HL-60 (cell line): ENCODE measurements around the gene HOXD11.

Experiments used
- DNase-seq, 2 experiments: peaks; one replicate each; pipeline ENCODE4 v3.0.0-alpha.2; 2010 to 2020; ENCODE audit warnings: low read depth in 1 of 2, low spot score in 1 of 2
- H3K27ac ChIP-seq: fragments of 250-450 bp; sonication (Bioruptor Pico); replicated peaks from 2 replicates; pipeline ENCODE4 v1.5.1; 2020; ENCODE audit warnings: mild to moderate bottlenecking, moderate library complexity
- H3K27me3 ChIP-seq: fragments of 250-450 bp; sonication (Bioruptor Pico); 2 replicates; pipeline ENCODE4 v1.5.1; 2021; ENCODE audit warnings: mild to moderate bottlenecking, moderate library complexity; ENCODE audit not compliant: insufficient read depth, poor library complexity, severe bottlenecking
- H3K4me3 ChIP-seq: replicated peaks from 2 replicates; pipeline ENCODE4 v1.5.1; 2011; ENCODE audit warnings: mild to moderate bottlenecking, control low read depth, low read length; ENCODE audit not compliant: insufficient read depth
- GABPA ChIP-seq: IDR thresholded peaks from 2 replicates; pipeline ENCODE4 v1.6.1; 2012; ENCODE audit warnings: low read depth
- POLR2AphosphoS5 ChIP-seq: IDR thresholded peaks from 2 replicates; pipeline ENCODE4 v1.6.1; 2012; ENCODE audit warnings: low read depth
- SPI1 ChIP-seq: IDR thresholded peaks from 2 replicates; pipeline ENCODE4 v1.6.1; 2012; ENCODE audit warnings: low read depth, mild to moderate bottlenecking, borderline replicate concordance
- TF ChIP-seq, protein P1 (sequence below): IDR thresholded peaks from 2 replicates; pipeline ENCODE4 v1.6.1; 2012; ENCODE audit warnings: low read depth; ENCODE audit not compliant: insufficient replicate concordance
- TF ChIP-seq, protein P2 (sequence below): IDR thresholded peaks from one replicate; pipeline ENCODE4 v1.5.1; 2011; ENCODE audit warnings: low read length, control low read depth, inconsistent platforms; ENCODE audit not compliant: insufficient read depth

HOXD11 gene

DNA sequence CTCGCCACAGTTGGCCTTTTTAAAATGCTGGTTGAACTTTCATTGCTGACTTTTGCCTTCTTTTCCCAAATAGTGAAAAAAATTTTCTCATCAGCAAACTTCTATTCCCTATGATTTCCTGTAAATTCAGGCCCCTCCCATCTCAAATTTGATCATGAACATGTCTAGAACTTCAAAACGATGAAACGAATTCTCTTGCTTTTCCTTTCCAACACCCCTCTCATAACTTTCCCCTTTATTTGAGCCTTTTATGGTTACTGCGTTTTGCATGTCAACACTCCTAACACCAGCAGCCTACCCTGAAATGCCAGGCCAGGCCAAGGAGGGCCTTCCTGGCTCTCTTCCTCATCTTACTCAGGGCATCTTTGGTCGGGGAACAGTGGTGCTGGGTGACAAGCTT lies 16.2 kb upstream of the HOXD11 start:
- TF ChIP-seq SPI1, result no peak
- no peak for TF ChIP-seq POLR2AphosphoS5
- TF ChIP-seq, protein P1, sequence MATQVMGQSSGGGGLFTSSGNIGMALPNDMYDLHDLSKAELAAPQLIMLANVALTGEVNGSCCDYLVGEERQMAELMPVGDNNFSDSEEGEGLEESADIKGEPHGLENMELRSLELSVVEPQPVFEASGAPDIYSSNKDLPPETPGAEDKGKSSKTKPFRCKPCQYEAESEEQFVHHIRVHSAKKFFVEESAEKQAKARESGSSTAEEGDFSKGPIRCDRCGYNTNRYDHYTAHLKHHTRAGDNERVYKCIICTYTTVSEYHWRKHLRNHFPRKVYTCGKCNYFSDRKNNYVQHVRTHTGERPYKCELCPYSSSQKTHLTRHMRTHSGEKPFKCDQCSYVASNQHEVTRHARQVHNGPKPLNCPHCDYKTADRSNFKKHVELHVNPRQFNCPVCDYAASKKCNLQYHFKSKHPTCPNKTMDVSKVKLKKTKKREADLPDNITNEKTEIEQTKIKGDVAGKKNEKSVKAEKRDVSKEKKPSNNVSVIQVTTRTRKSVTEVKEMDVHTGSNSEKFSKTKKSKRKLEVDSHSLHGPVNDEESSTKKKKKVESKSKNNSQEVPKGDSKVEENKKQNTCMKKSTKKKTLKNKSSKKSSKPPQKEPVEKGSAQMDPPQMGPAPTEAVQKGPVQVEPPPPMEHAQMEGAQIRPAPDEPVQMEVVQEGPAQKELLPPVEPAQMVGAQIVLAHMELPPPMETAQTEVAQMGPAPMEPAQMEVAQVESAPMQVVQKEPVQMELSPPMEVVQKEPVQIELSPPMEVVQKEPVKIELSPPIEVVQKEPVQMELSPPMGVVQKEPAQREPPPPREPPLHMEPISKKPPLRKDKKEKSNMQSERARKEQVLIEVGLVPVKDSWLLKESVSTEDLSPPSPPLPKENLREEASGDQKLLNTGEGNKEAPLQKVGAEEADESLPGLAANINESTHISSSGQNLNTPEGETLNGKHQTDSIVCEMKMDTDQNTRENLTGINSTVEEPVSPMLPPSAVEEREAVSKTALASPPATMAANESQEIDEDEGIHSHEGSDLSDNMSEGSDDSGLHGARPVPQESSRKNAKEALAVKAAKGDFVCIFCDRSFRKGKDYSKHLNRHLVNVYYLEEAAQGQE, result no peak
- TF ChIP-seq, protein P2, sequence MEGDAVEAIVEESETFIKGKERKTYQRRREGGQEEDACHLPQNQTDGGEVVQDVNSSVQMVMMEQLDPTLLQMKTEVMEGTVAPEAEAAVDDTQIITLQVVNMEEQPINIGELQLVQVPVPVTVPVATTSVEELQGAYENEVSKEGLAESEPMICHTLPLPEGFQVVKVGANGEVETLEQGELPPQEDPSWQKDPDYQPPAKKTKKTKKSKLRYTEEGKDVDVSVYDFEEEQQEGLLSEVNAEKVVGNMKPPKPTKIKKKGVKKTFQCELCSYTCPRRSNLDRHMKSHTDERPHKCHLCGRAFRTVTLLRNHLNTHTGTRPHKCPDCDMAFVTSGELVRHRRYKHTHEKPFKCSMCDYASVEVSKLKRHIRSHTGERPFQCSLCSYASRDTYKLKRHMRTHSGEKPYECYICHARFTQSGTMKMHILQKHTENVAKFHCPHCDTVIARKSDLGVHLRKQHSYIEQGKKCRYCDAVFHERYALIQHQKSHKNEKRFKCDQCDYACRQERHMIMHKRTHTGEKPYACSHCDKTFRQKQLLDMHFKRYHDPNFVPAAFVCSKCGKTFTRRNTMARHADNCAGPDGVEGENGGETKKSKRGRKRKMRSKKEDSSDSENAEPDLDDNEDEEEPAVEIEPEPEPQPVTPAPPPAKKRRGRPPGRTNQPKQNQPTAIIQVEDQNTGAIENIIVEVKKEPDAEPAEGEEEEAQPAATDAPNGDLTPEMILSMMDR, result no peak
- Histone ChIP-seq H3K27me3 (peaks cover 88% of the 10 kb centered on the region), H3K4me3 (no peak overlapping the region), H3K27ac (no peak overlapping the region)
- DNase-seq, result no peak

DNA sequence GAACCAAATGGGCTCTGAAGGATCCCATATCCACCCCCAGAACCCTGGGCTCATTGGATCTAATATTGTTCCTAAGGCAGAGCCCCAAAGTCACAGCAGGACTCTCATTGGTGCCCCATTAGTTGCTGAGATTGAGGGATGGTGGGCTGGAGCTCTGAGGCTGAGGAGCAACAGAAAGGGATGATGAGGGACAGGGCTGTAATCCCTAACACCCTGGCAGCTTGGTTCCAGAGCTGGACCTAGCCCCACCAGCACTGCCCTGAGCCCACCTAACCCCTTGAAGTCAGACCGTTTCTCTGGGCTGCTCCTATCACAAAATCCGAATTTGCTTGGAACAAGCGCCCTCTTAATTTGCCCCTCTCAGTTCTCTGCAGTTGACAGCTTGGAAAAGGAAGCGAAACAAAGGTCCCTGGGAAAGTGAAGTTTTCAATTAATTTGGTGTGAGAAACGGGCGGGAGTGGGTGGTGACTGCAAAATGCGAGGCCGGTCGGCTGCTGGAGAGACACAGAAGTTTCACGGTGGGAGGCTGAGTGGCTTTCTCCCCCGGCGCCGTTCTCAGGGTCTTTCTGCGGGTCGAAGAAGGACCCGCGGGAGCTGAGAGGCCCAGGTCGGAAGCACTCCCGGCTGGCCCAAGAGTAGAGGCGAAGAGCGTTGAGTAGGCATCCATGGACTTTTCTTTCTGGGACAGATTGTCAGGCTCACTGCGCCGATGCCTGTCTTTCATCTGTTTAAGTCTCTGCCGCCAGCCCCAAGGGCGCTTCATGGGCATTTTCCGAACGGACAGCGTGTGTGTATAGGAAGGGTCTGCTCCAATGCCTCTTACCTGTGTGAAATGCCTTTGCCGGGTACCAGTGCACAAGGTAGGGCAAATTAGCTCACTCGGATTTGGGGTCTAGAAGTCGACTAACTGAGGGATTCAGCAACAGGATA lies 15.5 kb upstream of the HOXD11 start:
- no peak for DNase-seq
- Histone ChIP-seq H3K4me3 (no peak overlapping the region), H3K27me3 (peaks cover 88% of the 10 kb centered on the region), H3K27ac (no peak overlapping the region)
- TF ChIP-seq GABPA (no peak), POLR2AphosphoS5 (no peak), SPI1 (no peak)
- TF ChIP-seq, protein P2, result no peak
- TF ChIP-seq, protein P1, result no peak

DNA sequence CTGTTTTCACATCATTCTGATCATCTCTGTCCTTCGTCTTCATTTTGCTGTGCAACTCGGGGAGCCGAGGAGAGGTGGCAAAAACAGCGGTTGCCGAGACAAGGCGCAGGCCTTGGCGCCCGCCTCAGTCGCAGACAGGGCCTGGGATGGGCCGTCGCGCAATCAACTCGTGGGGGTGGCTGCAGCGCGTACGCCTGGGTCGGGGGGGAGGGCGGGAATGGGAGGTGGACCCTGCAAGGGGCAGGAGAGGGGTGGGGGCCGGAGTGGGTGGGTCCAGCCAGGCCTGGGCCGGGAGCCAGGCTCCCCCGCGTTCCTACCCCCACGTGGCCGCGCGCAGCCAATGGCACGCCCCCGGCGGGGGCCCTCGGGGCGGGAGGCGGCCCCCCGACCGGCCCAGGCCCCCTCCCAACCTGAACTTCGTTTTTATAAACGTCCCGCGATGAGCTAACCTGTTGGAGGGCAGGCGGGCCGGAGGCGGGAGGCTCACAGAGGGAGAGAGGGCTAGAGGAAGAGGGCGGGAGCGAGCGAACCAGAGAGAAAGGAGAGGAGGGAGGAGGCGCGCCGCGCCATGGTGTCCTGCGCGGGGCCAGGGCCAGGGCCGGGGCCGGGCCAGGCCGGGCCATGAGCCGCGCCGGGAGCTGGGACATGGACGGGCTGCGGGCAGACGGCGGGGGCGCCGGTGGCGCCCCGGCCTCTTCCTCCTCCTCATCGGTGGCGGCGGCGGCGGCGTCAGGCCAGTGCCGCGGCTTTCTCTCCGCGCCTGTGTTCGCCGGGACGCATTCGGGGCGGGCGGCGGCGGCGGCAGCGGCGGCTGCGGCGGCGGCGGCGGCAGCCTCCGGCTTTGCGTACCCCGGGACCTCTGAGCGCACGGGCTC lies 14.6 kb upstream of the HOXD11 start, which contains the start of gene HOXD13:
Gene HOXD13, plus strand, starts transcription at position 452 of the 875 bp plus-strand sequence. Its CDS starts 170 bp downstream, at position 622.
- no peak for DNase-seq
- TF ChIP-seq, protein P1, result no peak
- TF ChIP-seq GABPA (no peak), SPI1 (no peak), POLR2AphosphoS5 (no peak)
- TF ChIP-seq, protein P2, result no peak
- Histone ChIP-seq H3K27me3 (peaks cover 83% of the 10 kb centered on the region), H3K27ac (no peak within 1 kb of the TSS), H3K4me3 (peak within 1 kb of the TSS; percentile 13)
